ENCODE measurements around the gene PSEN1. TPM values are rescaled to one million over a fixed set of nuclear protein-coding genes. Genes with fewer than 3 reads are reported as not detected.

The PSEN1 gene
- total and polyA plus RNA-seq, 2 of the 8 experiments (the other 6 are each of a cell fraction or from before 2014, with no cell fraction given), result 10.1 to 38.7 TPM

GRCh38 chr14:73136387-73137225, at the start of gene PSEN1 (continued):
- no peak for TF ChIP-seq SRF (IDR thresholded peaks at IDR 0.05; ENCODE audit: low read depth, low read length)
- peak; percentile 56 for TF ChIP-seq SAP30 (IDR thresholded peaks at IDR 0.05; ENCODE audit: insufficient read depth, insufficient replicate concordance, low read length)
- TF ChIP-seq CHD1 (IDR thresholded peaks at IDR 0.05; ENCODE audit: low read depth, low read length), result no peak
- TF ChIP-seq KDM4A (IDR thresholded peaks at IDR 0.05; ENCODE audit: low read depth, low read length, severe bottlenecking), result no peak
- TF ChIP-seq ASH2L (IDR thresholded peaks at IDR 0.05; ENCODE audit: low read length), result peak; percentile 86
- peak; percentile 95 for TF ChIP-seq PHF8 (conservative IDR thresholded peaks at IDR 0.05; ENCODE audit: low read depth, low read length)
- no peak for TF ChIP-seq HDAC6 (IDR thresholded peaks at IDR 0.05; ENCODE audit: low read depth, low read length)
- TF ChIP-seq SUZ12 (IDR thresholded peaks at IDR 0.05; ENCODE audit: low read length), result no peak
- TF ChIP-seq GABPA (IDR thresholded peaks at IDR 0.05; ENCODE audit: borderline replicate concordance, insufficient read depth, low read length), result peak; percentile 59; the same call in 1 of the 2 replicates
- peak; percentile 52 to 64; a peak in 1 of 4 replicates for TF ChIP-seq SIN3A (conservative IDR thresholded peaks at IDR 0.05 in 1 of 2, IDR thresholded peaks at IDR 0.05 in 1 of 2; ENCODE audit: low read depth in 1 of 2, low read length in 2 of 2)
- TF ChIP-seq SP1 (IDR thresholded peaks at IDR 0.05; ENCODE audit: low read depth, low read length), result no peak
- TF ChIP-seq POLR2AphosphoS5 (IDR thresholded peaks at IDR 0.05; ENCODE audit: low read depth, low read length), result peak; percentile 90
- 0 out of 2 replicates have a peak, but pooled peaks have one; percentile 5 for TF ChIP-seq MAX (IDR thresholded peaks at IDR 0.05)
- TF ChIP-seq, protein P1, sequence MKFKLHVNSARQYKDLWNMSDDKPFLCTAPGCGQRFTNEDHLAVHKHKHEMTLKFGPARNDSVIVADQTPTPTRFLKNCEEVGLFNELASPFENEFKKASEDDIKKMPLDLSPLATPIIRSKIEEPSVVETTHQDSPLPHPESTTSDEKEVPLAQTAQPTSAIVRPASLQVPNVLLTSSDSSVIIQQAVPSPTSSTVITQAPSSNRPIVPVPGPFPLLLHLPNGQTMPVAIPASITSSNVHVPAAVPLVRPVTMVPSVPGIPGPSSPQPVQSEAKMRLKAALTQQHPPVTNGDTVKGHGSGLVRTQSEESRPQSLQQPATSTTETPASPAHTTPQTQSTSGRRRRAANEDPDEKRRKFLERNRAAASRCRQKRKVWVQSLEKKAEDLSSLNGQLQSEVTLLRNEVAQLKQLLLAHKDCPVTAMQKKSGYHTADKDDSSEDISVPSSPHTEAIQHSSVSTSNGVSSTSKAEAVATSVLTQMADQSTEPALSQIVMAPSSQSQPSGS (IDR thresholded peaks at IDR 0.05; ENCODE audit: low read length), result no peak
- no peak for TF ChIP-seq TEAD4 (IDR thresholded peaks at IDR 0.05; ENCODE audit: low read depth, low read length)
- TF ChIP-seq SIX5 (IDR thresholded peaks at IDR 0.05; ENCODE audit: low read depth, low read length), result no peak

Measured in H1 (cell line).